Liver (tissue), 9 donors: ENCODE data around the gene SPAST. TPM values are rescaled to one million over a fixed set of nuclear protein-coding genes. Genes with fewer than 3 reads are reported as not detected.

ENCODE experiments used
- DNase-seq: peaks from one replicate; pipeline ENCODE4 v3.0.0-alpha.2; 2017; ENCODE audit warnings: low spot score
- H3K27ac ChIP-seq, 2 donors: one replicate each; pipeline ENCODE4 v1.7.0; 2013; ENCODE audit warnings: inconsistent platforms in 2 of 2, low read length in 2 of 2, control low read depth in 1 of 2, low read depth in 1 of 2, mild to moderate bottlenecking in 1 of 2
- H3K27me3 ChIP-seq, 4 donors: one replicate each; pipeline versions ENCODE4 v1.6.1 to v1.7.0; 2013; ENCODE audit warnings: low read length in 3 of 4, inconsistent platforms in 1 of 4, mild to moderate bottlenecking in 1 of 4, moderate library complexity in 1 of 4; ENCODE audit not compliant: control insufficient read depth in 4 of 4, insufficient read depth in 4 of 4
- H3K36me3 ChIP-seq, 4 donors: one replicate each; pipeline versions ENCODE4 v1.6.1 to v1.7.0; 2013; ENCODE audit warnings: low read length in 3 of 4, mild to moderate bottlenecking in 3 of 4, low read depth in 1 of 4, moderate library complexity in 1 of 4; ENCODE audit not compliant: control insufficient read depth in 4 of 4, insufficient read depth in 3 of 4
- H3K4me1 ChIP-seq, 4 donors: one replicate each; pipeline versions ENCODE4 v1.6.1 to v1.7.0; 2013; ENCODE audit warnings: low read length in 3 of 4, mild to moderate bottlenecking in 3 of 4, moderate library complexity in 1 of 4; ENCODE audit not compliant: control insufficient read depth in 4 of 4, insufficient read depth in 4 of 4
- H3K4me3 ChIP-seq, 3 donors: one replicate each; pipeline versions ENCODE4 v1.6.1 to v1.7.0; 2013; ENCODE audit warnings: low read length in 3 of 3, control low read depth in 1 of 3, low read depth in 1 of 3, mild to moderate bottlenecking in 1 of 3
- H3K9ac ChIP-seq, 2 donors: one replicate each; pipeline ENCODE4 v1.7.0; 2013; ENCODE audit warnings: low read length in 2 of 2, mild to moderate bottlenecking in 2 of 2, moderate library complexity in 2 of 2, control low read depth in 1 of 2, low read depth in 1 of 2
- H3K9me3 ChIP-seq, 4 donors: one replicate each; pipeline versions ENCODE4 v1.6.1 to v1.7.0; 2013; ENCODE audit warnings: low read length in 3 of 4; ENCODE audit not compliant: control insufficient read depth in 4 of 4
- EGR1 ChIP-seq, 2 donors: IDR thresholded peaks; 2 replicates each; pipeline ENCODE4 v1.6.1; 2016 to 2018; ENCODE audit warnings: antibody characterized with exemption in 2 of 2, low read depth in 2 of 2
- FOXA1 ChIP-seq: IDR thresholded peaks from 2 replicates; pipeline ENCODE4 v1.6.1; 2016; ENCODE audit warnings: antibody characterized with exemption
- FOXA2 ChIP-seq: IDR thresholded peaks from 2 replicates; pipeline ENCODE4 v1.6.1; 2016; ENCODE audit warnings: antibody characterized with exemption
- GABPA ChIP-seq, 2 donors: IDR thresholded peaks in 1 of 2; conservative IDR thresholded peaks in 1 of 2; 2 replicates each; pipeline ENCODE4 v1.6.1; 2016; ENCODE audit warnings: antibody characterized with exemption in 2 of 2, mild to moderate bottlenecking in 1 of 2, moderate library complexity in 1 of 2
- HNF4A ChIP-seq, 2 donors: conservative IDR thresholded peaks; 2 replicates each; pipeline ENCODE4 v1.6.1; 2016; ENCODE audit warnings: antibody characterized with exemption in 2 of 2, mild to moderate bottlenecking in 2 of 2
- HNF4G ChIP-seq: IDR thresholded peaks from 2 replicates; pipeline ENCODE4 v1.6.1; 2016; ENCODE audit warnings: antibody characterized with exemption
- JUND ChIP-seq, 2 donors: IDR thresholded peaks; 2 replicates each; pipeline ENCODE4 v1.6.1; 2016; ENCODE audit warnings: antibody characterized with exemption in 2 of 2
- RXRA ChIP-seq, 2 donors: IDR thresholded peaks; 2 replicates each; pipeline ENCODE4 v1.6.1; 2017 to 2018; ENCODE audit warnings: antibody characterized with exemption in 2 of 2, mild to moderate bottlenecking in 1 of 2
- SP1 ChIP-seq: IDR thresholded peaks from 2 replicates; pipeline ENCODE4 v1.6.1; 2018; ENCODE audit warnings: antibody characterized with exemption, mild to moderate bottlenecking
- TAF1 ChIP-seq: conservative IDR thresholded peaks from 2 replicates; pipeline ENCODE4 v1.6.1; 2016; ENCODE audit warnings: antibody characterized with exemption, mild to moderate bottlenecking
- WGBS: extraction: QIAGEN DNeasy Blood & Tissue Kit; methylation state at CpG from one replicate; pipeline ENCODE4 v1.1.7; 2013; 5-methylcytosine and 5-hydroxymethylcytosine counted together
- polyA plus RNA-seq, 2 donors: library from polyadenylated mRNA; stranded (reverse) in 1 of 2; unstranded in 1 of 2; fragments of 200-250 nt in 1 of 2; fragments of >200 nt in 1 of 2; fragmentation: Nextera tagmentation in 1 of 2; extraction: Ambion mirVana in 1 of 2; gene quantifications; one replicate each; pipeline versions ENCODE4 v1.2.1 to v1.2.3, GENCODE V29; 2013 to 2015
- total RNA-seq, 2 donors: library from RNA; depleted of rRNA; stranded (reverse); fragments of >200 nt; gene quantifications; one replicate each; pipeline ENCODE4 v1.2.3, GENCODE V29; 2014
- TF ChIP-seq, protein P1 (sequence below): fragments of 150-350 bp; IDR thresholded peaks from 2 replicates; pipeline ENCODE4 v1.5.1; 2017; ENCODE audit warnings: improper control_type of control experiment, low read depth, low read length; ENCODE audit not compliant: missing input control
- TF ChIP-seq, protein P2 (sequence below): IDR thresholded peaks from 2 replicates; pipeline ENCODE4 v1.6.1; 2016; ENCODE audit warnings: antibody characterized with exemption, mild to moderate bottlenecking
- TF ChIP-seq, protein P3 (sequence below): IDR thresholded peaks from 2 replicates; pipeline ENCODE4 v1.6.1; 2016; ENCODE audit warnings: antibody characterized with exemption
- TF ChIP-seq, protein P4 (sequence below): IDR thresholded peaks from 2 replicates; pipeline ENCODE4 v1.6.1; 2016; ENCODE audit warnings: antibody characterized with exemption
- donor health status: healthy.
- donor health status: healthy.
- donor health status: healthy.
- donor health status: healthy.
- donor health status: healthy.

Gene SPAST
- total and polyA plus RNA-seq, 4 donors = 3.2 to 16.8 (median 7.7) TPM

DNA sequence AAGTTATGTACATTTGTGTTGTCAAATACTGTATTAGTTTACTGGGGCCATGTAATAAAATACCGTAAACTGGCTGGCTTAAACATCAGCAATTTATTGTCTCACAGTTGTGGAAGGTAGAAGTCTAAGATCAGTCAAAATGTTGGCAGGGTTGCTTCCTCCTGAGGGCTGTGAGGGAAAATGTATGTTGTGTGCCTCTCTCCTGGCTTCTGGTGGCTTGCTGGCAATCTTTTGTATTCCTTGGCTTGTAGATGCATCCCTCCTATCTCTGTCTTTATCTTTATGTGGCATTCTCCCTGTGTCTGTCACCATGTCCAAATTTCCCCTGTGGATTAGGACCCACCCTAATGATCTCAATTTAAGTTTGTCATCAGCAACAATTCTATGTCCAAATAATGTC, 65.3 kb downstream of the SPAST start (continued):
- TF ChIP-seq, protein P1, sequence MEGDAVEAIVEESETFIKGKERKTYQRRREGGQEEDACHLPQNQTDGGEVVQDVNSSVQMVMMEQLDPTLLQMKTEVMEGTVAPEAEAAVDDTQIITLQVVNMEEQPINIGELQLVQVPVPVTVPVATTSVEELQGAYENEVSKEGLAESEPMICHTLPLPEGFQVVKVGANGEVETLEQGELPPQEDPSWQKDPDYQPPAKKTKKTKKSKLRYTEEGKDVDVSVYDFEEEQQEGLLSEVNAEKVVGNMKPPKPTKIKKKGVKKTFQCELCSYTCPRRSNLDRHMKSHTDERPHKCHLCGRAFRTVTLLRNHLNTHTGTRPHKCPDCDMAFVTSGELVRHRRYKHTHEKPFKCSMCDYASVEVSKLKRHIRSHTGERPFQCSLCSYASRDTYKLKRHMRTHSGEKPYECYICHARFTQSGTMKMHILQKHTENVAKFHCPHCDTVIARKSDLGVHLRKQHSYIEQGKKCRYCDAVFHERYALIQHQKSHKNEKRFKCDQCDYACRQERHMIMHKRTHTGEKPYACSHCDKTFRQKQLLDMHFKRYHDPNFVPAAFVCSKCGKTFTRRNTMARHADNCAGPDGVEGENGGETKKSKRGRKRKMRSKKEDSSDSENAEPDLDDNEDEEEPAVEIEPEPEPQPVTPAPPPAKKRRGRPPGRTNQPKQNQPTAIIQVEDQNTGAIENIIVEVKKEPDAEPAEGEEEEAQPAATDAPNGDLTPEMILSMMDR = no peak

DNA sequence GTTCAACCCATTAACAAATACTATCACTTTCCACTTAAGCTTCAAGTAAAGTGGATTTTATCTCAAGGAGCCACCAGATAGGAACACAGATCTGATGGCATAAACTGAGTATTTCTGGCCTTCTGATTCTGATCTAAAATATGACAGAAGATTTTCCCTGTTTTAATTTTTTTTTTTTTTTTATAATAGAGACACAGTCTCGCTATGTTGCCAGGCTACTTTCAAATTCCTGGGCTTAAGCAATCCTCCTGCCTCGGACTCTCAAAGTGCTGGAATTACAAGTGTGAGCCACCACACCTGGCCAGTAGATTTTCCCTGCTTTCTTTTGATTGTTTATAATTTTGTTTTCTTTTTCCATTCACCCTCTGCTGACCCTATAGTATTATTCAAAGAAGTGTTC, 65.7 kb downstream of the SPAST start:
- no peak overlapping the region for H3K27ac ChIP-seq
- peaks cover 3 to 21% (median 5%) of the 10 kb centered on the region in 4 donors for H3K36me3 ChIP-seq
- no peaks in the 10 kb centered on the region for H3K9me3 ChIP-seq
- H3K27me3 ChIP-seq = no peaks in the 10 kb centered on the region
- H3K4me3 ChIP-seq = no peak overlapping the region
- no peaks in the 10 kb centered on the region for H3K4me1 ChIP-seq
- no peak overlapping the region for H3K9ac ChIP-seq
- TF ChIP-seq EGR1 (IDR thresholded peaks at IDR 0.05; ENCODE audit: low read depth in 2 of 2) = no peak
- TF ChIP-seq RXRA (IDR thresholded peaks at IDR 0.05) = no peak
- TF ChIP-seq, protein P1 = no peak
- TF ChIP-seq GABPA (IDR thresholded peaks at IDR 0.05 in 1 of 2, conservative IDR thresholded peaks at IDR 0.05 in 1 of 2) = no peak
- TF ChIP-seq HNF4A (conservative IDR thresholded peaks at IDR 0.05) = no peak
- TF ChIP-seq, protein P2, sequence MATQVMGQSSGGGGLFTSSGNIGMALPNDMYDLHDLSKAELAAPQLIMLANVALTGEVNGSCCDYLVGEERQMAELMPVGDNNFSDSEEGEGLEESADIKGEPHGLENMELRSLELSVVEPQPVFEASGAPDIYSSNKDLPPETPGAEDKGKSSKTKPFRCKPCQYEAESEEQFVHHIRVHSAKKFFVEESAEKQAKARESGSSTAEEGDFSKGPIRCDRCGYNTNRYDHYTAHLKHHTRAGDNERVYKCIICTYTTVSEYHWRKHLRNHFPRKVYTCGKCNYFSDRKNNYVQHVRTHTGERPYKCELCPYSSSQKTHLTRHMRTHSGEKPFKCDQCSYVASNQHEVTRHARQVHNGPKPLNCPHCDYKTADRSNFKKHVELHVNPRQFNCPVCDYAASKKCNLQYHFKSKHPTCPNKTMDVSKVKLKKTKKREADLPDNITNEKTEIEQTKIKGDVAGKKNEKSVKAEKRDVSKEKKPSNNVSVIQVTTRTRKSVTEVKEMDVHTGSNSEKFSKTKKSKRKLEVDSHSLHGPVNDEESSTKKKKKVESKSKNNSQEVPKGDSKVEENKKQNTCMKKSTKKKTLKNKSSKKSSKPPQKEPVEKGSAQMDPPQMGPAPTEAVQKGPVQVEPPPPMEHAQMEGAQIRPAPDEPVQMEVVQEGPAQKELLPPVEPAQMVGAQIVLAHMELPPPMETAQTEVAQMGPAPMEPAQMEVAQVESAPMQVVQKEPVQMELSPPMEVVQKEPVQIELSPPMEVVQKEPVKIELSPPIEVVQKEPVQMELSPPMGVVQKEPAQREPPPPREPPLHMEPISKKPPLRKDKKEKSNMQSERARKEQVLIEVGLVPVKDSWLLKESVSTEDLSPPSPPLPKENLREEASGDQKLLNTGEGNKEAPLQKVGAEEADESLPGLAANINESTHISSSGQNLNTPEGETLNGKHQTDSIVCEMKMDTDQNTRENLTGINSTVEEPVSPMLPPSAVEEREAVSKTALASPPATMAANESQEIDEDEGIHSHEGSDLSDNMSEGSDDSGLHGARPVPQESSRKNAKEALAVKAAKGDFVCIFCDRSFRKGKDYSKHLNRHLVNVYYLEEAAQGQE = no peak
- no peak for TF ChIP-seq JUND (IDR thresholded peaks at IDR 0.05)
- TF ChIP-seq TAF1 = no peak
- TF ChIP-seq SP1 = no peak
- TF ChIP-seq, protein P3, sequence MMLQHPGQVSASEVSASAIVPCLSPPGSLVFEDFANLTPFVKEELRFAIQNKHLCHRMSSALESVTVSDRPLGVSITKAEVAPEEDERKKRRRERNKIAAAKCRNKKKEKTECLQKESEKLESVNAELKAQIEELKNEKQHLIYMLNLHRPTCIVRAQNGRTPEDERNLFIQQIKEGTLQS = no peak
- no peak for TF ChIP-seq FOXA2
- TF ChIP-seq HNF4G = no peak
- TF ChIP-seq FOXA1 = no peak
- TF ChIP-seq, protein P4, sequence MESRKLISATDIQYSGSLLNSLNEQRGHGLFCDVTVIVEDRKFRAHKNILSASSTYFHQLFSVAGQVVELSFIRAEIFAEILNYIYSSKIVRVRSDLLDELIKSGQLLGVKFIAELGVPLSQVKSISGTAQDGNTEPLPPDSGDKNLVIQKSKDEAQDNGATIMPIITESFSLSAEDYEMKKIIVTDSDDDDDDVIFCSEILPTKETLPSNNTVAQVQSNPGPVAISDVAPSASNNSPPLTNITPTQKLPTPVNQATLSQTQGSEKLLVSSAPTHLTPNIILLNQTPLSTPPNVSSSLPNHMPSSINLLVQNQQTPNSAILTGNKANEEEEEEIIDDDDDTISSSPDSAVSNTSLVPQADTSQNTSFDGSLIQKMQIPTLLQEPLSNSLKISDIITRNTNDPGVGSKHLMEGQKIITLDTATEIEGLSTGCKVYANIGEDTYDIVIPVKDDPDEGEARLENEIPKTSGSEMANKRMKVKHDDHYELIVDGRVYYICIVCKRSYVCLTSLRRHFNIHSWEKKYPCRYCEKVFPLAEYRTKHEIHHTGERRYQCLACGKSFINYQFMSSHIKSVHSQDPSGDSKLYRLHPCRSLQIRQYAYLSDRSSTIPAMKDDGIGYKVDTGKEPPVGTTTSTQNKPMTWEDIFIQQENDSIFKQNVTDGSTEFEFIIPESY = no peak
- DNase-seq = no peak
- WGBS = 96% methylated on average over 2 of the region's 2 CpGs
